K562 (cell line): ENCODE measurements around the gene RUSC1. TPM values are rescaled to one million over a fixed set of nuclear protein-coding genes. Genes with fewer than 3 reads are reported as not detected.
A peak's percentile ranks its signal among the peaks of the same experiment; 100 is the strongest.

Source experiments
- ATAC-seq: fragments of 200-7000 bp; cut with Tn5 transposase; 3 replicates; pipeline ENCODE4 v1.9.1; 2020; ENCODE audit warnings: moderate library complexity
- BruUV-seq: library from RNA; stranded (reverse); fragments of 400-500 nt; replicated peaks from 2 replicates; lab custom pipeline; 2021; lab: Mats Ljungman, UMichigan
- CTCF ChIA-PET: fragments of 300-600 bp; formaldehyde crosslinking; extraction: SDS; loops from one replicate; lab custom pipeline; 2021; ENCODE audit warnings: low intra/inter-chr PET ratio; lab: Yijun Ruan, JAX
- POLR2A ChIA-PET: fragments of 300-600, 350-650 bp; sonication (Branson Sonifier 250); formaldehyde crosslinking; extraction: SDS; loops from one replicate; lab custom pipeline; 2021; ENCODE audit warnings: antibody characterized with exemption, inconsistent platforms; lab: Yijun Ruan, JAX
- DNase-seq, 4 experiments: peaks; one replicate each; pipeline versions ENCODE4 v3.0.0 to v3.0.0-alpha.2; 2011 to 2018; ENCODE audit warnings: low spot score in 3 of 4, mixed read lengths in 3 of 4; ENCODE audit errors: extremely low read depth in 1 of 4
- FAIRE-seq: peaks from 2 replicates; lab custom pipeline; 2011; peaks lifted over from hg19 to GRCh38; lab: Jason Lieb, UNC
- H2AFZ ChIP-seq: 2 replicates; pipeline ENCODE4 v1.6.0; 2011; ENCODE audit warnings: low read depth, low read length, control low read depth, inconsistent platforms
- H3K27ac ChIP-seq: fragments of 200-600 bp; 3 replicates; pipeline ENCODE4 v1.8.0; 2011; ENCODE audit warnings: low read depth, mild to moderate bottlenecking, control low read depth, inconsistent platforms, low read length, moderate library complexity, mixed read lengths; ENCODE audit errors: extremely low read depth
- H3K27me3 ChIP-seq, 2 experiments: fragments of 300-600 bp in 1 of 2; 2 replicates in 1 of 2; 3 replicates in 1 of 2; pipeline versions ENCODE4 v1.6.0 to v1.8.0; 2011; ENCODE audit warnings: inconsistent platforms in 2 of 2, low read length in 2 of 2, mild to moderate bottlenecking in 1 of 2, mixed read lengths in 1 of 2, moderate library complexity in 1 of 2; ENCODE audit not compliant: control insufficient read depth in 2 of 2, insufficient read depth in 2 of 2
- H3K36me3 ChIP-seq: fragments of 300-600 bp; 3 replicates; pipeline ENCODE4 v1.8.0; 2011; ENCODE audit warnings: mild to moderate bottlenecking, low read length, inconsistent platforms; ENCODE audit not compliant: control insufficient read depth, insufficient read depth
- H3K4me1 ChIP-seq, 2 experiments: fragments of 200-600 bp in 1 of 2; replicated peaks in 1 of 2; 2 replicates in 1 of 2; 3 replicates in 1 of 2; pipeline versions ENCODE4 v1.5.1 to v1.8.0; 2011; ENCODE audit warnings: inconsistent platforms in 2 of 2, low read length in 2 of 2, mild to moderate bottlenecking in 1 of 2, mixed read lengths in 1 of 2, moderate library complexity in 1 of 2; ENCODE audit not compliant: control insufficient read depth in 2 of 2, insufficient read depth in 2 of 2
- H3K4me2 ChIP-seq: 2 replicates; pipeline ENCODE4 v1.6.1; 2011; ENCODE audit warnings: low read length, control low read depth, inconsistent platforms, mixed read lengths; ENCODE audit not compliant: insufficient read depth
- H3K4me3 ChIP-seq: fragments of 200-600 bp; sonication (generic), shearing (Covaris generic); 2 replicates; pipeline ENCODE4 v1.5.1; 2016; ENCODE audit warnings: control low read depth, inconsistent platforms
- H3K79me2 ChIP-seq: fragments of 200-600 bp; 3 replicates; pipeline ENCODE4 v1.8.0; 2011; ENCODE audit warnings: low read length, inconsistent platforms; ENCODE audit not compliant: control insufficient read depth, insufficient read depth
- H3K9ac ChIP-seq, 2 experiments: 2 replicates each; pipeline versions ENCODE4 v1.6.0 to v1.6.1; 2011; ENCODE audit warnings: low read depth in 2 of 2, low read length in 2 of 2, control low read depth in 1 of 2, inconsistent platforms in 1 of 2, mild to moderate bottlenecking in 1 of 2, mixed read lengths in 1 of 2; ENCODE audit not compliant: insufficient read depth in 1 of 2
- H3K9me1 ChIP-seq: one replicate; pipeline ENCODE4 v1.6.0; 2011; ENCODE audit warnings: inconsistent platforms, mild to moderate bottlenecking, low read length, moderate library complexity; ENCODE audit not compliant: control insufficient read depth, insufficient read depth
- H3K9me3 ChIP-seq: replicated peaks from 2 replicates; pipeline ENCODE4 v1.5.1; 2011; ENCODE audit warnings: low read depth, low read length, inconsistent platforms; ENCODE audit not compliant: control insufficient read depth, insufficient read depth
- H4K20me1 ChIP-seq: replicated peaks from 2 replicates; pipeline ENCODE4 v1.6.1; 2011; ENCODE audit warnings: low read length, inconsistent platforms, mixed read lengths; ENCODE audit not compliant: control insufficient read depth, insufficient read depth
- ARNT ChIP-seq, 2 experiments: fragments of 450-650 bp; IDR thresholded peaks; 2 replicates each; pipeline ENCODE4 v1.6.1; 2016; ENCODE audit warnings: mild to moderate bottlenecking in 1 of 2
- CHD1 ChIP-seq: fragments of 200-600 bp; sonication (generic); IDR thresholded peaks from one replicate; pipeline ENCODE4 v1.6.1; 2012; ENCODE audit warnings: mild to moderate bottlenecking, moderate library complexity, low read length, inconsistent platforms
- ELF1 ChIP-seq: fragments of 200-800 bp; sonication (Bioruptor generic); IDR thresholded peaks from 2 replicates; pipeline ENCODE4 v1.6.1; 2016; ENCODE audit warnings: missing genetic modification characterization, missing compliant biosample characterization
- FOS ChIP-seq: IDR thresholded peaks from 3 replicates; pipeline ENCODE4 v1.6.1; 2011; ENCODE audit not compliant: insufficient read length; ENCODE audit errors: extremely low read depth
- MAZ ChIP-seq, 2 experiments: fragments of 450-650 bp in 1 of 2; sonication (generic) in 1 of 2; formaldehyde crosslinking; IDR thresholded peaks in 1 of 2; conservative IDR thresholded peaks in 1 of 2; 2 replicates each; pipeline versions ENCODE4 v1.4.0 to v1.5.0; 2020; ENCODE audit warnings: mild to moderate bottlenecking in 1 of 2, missing genetic modification reagents in 1 of 2
- NBN ChIP-seq: fragments of 450-650 bp; IDR thresholded peaks from 2 replicates; pipeline ENCODE4 v1.6.1; 2016; ENCODE audit warnings: low read depth, mild to moderate bottlenecking
- NCOA6 ChIP-seq: fragments of 450-650 bp; IDR thresholded peaks from 2 replicates; pipeline ENCODE4 v1.6.1; 2017; ENCODE audit warnings: mild to moderate bottlenecking
- NONO ChIP-seq, 2 experiments: fragments of 200-400 bp in 1 of 2; fragments of 450-650 bp in 1 of 2; formaldehyde crosslinking in 1 of 2; IDR thresholded peaks; 2 replicates each; pipeline ENCODE4 v1.6.1; 2017; ENCODE audit warnings: low read depth in 2 of 2, mild to moderate bottlenecking in 2 of 2, moderate library complexity in 2 of 2, low read length in 1 of 2
- RBFOX2 ChIP-seq: fragments of 200-400 bp; formaldehyde crosslinking; IDR thresholded peaks from 2 replicates; pipeline ENCODE4 v1.6.1; 2017; ENCODE audit warnings: low read depth, mild to moderate bottlenecking, low read length, moderate library complexity
- RBM39 ChIP-seq: fragments of 200-400 bp; formaldehyde crosslinking; optimal IDR thresholded peaks from 2 replicates; pipeline ENCODE3; 2018; ENCODE audit warnings: low read depth, low read length
- ZNF143 ChIP-seq: sonication (generic); formaldehyde crosslinking; IDR thresholded peaks from 2 replicates; pipeline ENCODE4 v1.9.0; 2022; ENCODE audit warnings: mild to moderate bottlenecking, missing genetic modification reagents
- WGBS: fragments of 100-300 bp; shearing (Covaris generic); methylation state at CpG from one replicate; pipeline ENCODE4 v1.1.6; 2016; ENCODE audit warnings: low coverage, mixed read lengths; ENCODE audit not compliant: insufficient coverage; ENCODE audit errors: missing lambda C conversion rate; 5-methylcytosine and 5-hydroxymethylcytosine counted together
- in situ Hi-C: fragments of 300-500 bp; cut with MboI; formaldehyde crosslinking; loops from 4 replicates; pipeline ENCODE4 v1.15.0; 2018; ENCODE audit warnings: inconsistent platforms, mixed read lengths
- intact Hi-C: fragments of 100-400 bp; cut with micrococcal nuclease; formaldehyde crosslinking; loops from 2 replicates; pipeline ENCODE4 v1.14.2; 2022
- polyA plus RNA-seq, 8 experiments: library from polyadenylated mRNA; depleted of rRNA in 4 of 8; stranded (reverse) in 5 of 8; unstranded in 3 of 8; fragments of >200 nt; fragmentation: Nextera tagmentation in 2 of 8; fragmentation: Illumina TruSeq in 1 of 8; extraction: Ambion mirVana in 2 of 8; extraction: Trizol in 1 of 8; gene quantifications; 2 replicates each; pipeline versions ENCODE4 v1.2.1 to v1.2.3, GENCODE V29; 2011 to 2014; ENCODE audit warnings: inconsistent platforms in 1 of 8, missing spikeins in 1 of 8
- total RNA-seq, 7 experiments: library from RNA; depleted of rRNA in 6 of 7; stranded (reverse); fragments of >200 nt in 6 of 7; fragmentation: Illumina TruSeq in 2 of 7; extraction: Trizol in 2 of 7; gene quantifications; 2 replicates each; pipeline versions ENCODE4 v1.2.1 to v1.2.3, GENCODE V29; 2011 to 2021; ENCODE audit warnings: low replicate concordance in 1 of 7
- TF ChIP-seq, protein P1 (sequence below): fragments of 250-450 bp; sonication (Bioruptor Pico); IDR thresholded peaks from 2 replicates; pipeline ENCODE4 v1.4.0; 2020
- TF ChIP-seq, protein P2 (sequence below): fragments of 450-650 bp; IDR thresholded peaks from 2 replicates; pipeline ENCODE4 v1.6.1; 2016; ENCODE audit warnings: antibody characterized with exemption

The RUSC1 gene
- total and polyA plus RNA-seq, 9 of the 15 experiments (the other 6 are each of a cell fraction or from before 2014, with no cell fraction given): 5.7 to 68.3 (median 33.6) TPM

GRCh38 chr1:155324037-155324716, 3.5 kb downstream of the RUSC1 start:
- Histone ChIP-seq H3K36me3 (peaks cover 46% of the 10 kb centered on the region; the same call in 2 of the 3 replicates), H3K9ac (peak overlapping the region; percentile 65 to 95), H3K9me1 (peaks cover 4% of the 10 kb centered on the region), H3K9me3 (no peaks in the 10 kb centered on the region), H2AFZ (peak overlapping the region; percentile 80), H3K4me1 (peaks cover 17 to 67% of the 10 kb centered on the region in 2 experiments; a peak in 4 of 5 replicates), H3K4me3 (peak overlapping the region; percentile 60), H3K79me2 (peaks cover 19% of the 10 kb centered on the region), H4K20me1 (peaks cover 10% of the 10 kb centered on the region; the same call in 1 of the 2 replicates), H3K4me2 (peak overlapping the region; percentile 93), H3K27ac (peak overlapping the region; percentile 68), H3K27me3 (no peaks in the 10 kb centered on the region)
- FAIRE-seq: peak; percentile 94
- DNase-seq: peak; percentile 94 to 97 (median 95)
- in situ Hi-C loops (loop anchor here (25.0 kb wide), 1 partner anchor 1413 kb away; the partner anchor contains the start of genes ISG20L2, METTL25B and MRPL24), intact Hi-C loops (loop anchor here (10.0 kb wide), 1 partner anchor 271 kb away; no protein-coding TSS in a partner anchor)
- CTCF ChIA-PET: interaction anchor here (0.6 to 5.0 kb wide), 7 partner anchors 47 to 845 kb away, joined by 3 to 38 read pairs (median 4); partner anchors contain the start of gene HCN3
- 0% methylated on average over 30 of the region's 44 CpGs for WGBS
- peak; percentile 90 for ATAC-seq
- POLR2A ChIA-PET: interaction anchor here (0.7 to 5.7 kb wide), 10 partner anchors 8 to 239 kb away, joined by 3 to 30 read pairs (median 3); partner anchors contain the start of genes ASH1L and SCAMP3
- no TSS peak for BruUV-seq
- TF ChIP-seq MAZ (CRISPR knock-in tag; conservative IDR thresholded peaks at IDR 0.05 in 1 of 2, IDR thresholded peaks at IDR 0.05 in 1 of 2): peak; percentile 66 to 85
- peak; percentile 79 for TF ChIP-seq FOS
- TF ChIP-seq RBFOX2: peak; percentile 82
- no peak; a peak in 1 of 4 replicates for TF ChIP-seq ARNT (IDR thresholded peaks at IDR 0.05)
- TF ChIP-seq, protein P1, sequence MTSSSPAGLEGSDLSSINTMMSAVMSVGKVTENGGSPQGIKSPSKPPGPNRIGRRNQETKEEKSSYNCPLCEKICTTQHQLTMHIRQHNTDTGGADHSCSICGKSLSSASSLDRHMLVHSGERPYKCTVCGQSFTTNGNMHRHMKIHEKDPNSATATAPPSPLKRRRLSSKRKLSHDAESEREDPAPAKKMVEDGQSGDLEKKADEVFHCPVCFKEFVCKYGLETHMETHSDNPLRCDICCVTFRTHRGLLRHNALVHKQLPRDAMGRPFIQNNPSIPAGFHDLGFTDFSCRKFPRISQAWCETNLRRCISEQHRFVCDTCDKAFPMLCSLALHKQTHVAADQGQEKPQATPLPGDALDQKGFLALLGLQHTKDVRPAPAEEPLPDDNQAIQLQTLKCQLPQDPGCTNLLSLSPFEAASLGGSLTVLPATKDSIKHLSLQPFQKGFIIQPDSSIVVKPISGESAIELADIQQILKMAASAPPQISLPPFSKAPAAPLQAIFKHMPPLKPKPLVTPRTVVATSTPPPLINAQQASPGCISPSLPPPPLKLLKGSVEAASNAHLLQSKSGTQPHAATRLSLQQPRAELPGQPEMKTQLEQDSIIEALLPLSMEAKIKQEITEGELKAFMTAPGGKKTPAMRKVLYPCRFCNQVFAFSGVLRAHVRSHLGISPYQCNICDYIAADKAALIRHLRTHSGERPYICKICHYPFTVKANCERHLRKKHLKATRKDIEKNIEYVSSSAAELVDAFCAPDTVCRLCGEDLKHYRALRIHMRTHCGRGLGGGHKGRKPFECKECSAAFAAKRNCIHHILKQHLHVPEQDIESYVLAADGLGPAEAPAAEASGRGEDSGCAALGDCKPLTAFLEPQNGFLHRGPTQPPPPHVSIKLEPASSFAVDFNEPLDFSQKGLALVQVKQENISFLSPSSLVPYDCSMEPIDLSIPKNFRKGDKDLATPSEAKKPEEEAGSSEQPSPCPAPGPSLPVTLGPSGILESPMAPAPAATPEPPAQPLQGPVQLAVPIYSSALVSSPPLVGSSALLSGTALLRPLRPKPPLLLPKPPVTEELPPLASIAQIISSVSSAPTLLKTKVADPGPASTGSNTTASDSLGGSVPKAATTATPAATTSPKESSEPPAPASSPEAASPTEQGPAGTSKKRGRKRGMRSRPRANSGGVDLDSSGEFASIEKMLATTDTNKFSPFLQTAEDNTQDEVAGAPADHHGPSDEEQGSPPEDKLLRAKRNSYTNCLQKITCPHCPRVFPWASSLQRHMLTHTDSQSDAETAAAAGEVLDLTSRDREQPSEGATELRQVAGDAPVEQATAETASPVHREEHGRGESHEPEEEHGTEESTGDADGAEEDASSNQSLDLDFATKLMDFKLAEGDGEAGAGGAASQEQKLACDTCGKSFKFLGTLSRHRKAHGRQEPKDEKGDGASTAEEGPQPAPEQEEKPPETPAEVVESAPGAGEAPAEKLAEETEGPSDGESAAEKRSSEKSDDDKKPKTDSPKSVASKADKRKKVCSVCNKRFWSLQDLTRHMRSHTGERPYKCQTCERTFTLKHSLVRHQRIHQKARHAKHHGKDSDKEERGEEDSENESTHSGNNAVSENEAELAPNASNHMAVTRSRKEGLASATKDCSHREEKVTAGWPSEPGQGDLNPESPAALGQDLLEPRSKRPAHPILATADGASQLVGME (CRISPR knock-in tag): no peak
- TF ChIP-seq ELF1 (tag): peak; percentile 13; the same call in 1 of the 2 replicates
- TF ChIP-seq NCOA6: no peak
- TF ChIP-seq ZNF143 (CRISPR knock-in tag): 0 out of 2 replicates have a peak, but pooled peaks have one; percentile 29
- TF ChIP-seq NONO (IDR thresholded peaks at IDR 0.05; ENCODE audit: low read depth in 2 of 2, low read length in 1 of 2): peak in 1 of 2 experiments; percentile 75; a peak in 1 of 4 replicates
- TF ChIP-seq, protein P2, sequence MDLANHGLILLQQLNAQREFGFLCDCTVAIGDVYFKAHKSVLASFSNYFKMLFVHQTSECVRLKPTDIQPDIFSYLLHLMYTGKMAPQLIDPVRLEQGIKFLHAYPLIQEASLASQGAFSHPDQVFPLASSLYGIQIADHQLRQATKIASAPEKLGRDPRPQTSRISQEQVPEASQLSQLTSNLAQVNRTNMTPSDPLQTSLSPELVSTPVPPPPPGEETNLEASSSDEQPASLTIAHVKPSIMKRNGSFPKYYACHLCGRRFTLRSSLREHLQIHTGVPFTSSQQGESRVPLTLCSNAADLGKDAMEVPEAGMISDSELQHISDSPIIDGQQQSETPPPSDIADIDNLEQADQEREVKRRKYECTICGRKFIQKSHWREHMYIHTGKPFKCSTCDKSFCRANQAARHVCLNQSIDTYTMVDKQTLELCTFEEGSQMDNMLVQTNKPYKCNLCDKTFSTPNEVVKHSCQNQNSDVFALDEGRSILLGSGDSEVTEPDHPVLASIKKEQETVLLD: peak; percentile 12; the same call in 1 of the 2 replicates
- peak; percentile 8; the same call in 1 of the 2 replicates for TF ChIP-seq NBN
- TF ChIP-seq CHD1: peak; percentile 77
- peak; percentile 44 for TF ChIP-seq RBM39
